ENCODE data around the gene AGBL3.

DNA sequence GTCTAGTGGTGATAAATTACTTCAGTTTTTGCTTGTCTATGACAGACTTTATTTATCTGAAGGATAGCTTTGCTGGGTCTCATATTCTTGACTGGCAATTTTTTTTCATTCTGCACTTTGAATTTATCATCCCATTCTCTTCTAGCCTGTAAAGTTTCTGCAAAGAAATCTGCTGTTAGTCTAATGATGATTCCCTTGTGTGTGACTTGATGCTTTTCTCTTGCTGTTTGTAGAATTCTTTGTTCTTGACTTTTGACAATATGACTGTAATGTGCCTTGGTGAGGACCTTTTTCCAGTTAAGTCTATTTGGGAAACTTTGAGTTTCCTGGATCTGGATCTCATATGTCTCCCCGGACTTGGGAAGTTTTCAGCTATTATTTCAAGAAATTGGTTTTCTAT is 102.3 kb downstream of the AGBL3 start:
- TF ChIP-seq, protein P1, sequence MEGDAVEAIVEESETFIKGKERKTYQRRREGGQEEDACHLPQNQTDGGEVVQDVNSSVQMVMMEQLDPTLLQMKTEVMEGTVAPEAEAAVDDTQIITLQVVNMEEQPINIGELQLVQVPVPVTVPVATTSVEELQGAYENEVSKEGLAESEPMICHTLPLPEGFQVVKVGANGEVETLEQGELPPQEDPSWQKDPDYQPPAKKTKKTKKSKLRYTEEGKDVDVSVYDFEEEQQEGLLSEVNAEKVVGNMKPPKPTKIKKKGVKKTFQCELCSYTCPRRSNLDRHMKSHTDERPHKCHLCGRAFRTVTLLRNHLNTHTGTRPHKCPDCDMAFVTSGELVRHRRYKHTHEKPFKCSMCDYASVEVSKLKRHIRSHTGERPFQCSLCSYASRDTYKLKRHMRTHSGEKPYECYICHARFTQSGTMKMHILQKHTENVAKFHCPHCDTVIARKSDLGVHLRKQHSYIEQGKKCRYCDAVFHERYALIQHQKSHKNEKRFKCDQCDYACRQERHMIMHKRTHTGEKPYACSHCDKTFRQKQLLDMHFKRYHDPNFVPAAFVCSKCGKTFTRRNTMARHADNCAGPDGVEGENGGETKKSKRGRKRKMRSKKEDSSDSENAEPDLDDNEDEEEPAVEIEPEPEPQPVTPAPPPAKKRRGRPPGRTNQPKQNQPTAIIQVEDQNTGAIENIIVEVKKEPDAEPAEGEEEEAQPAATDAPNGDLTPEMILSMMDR (IDR thresholded peaks at IDR 0.05; ENCODE audit: control extremely low read depth in 1 of 3, insufficient read depth in 1 of 3, low read depth in 1 of 3, low read length in 3 of 3): no peak
- TF ChIP-seq ZNF274 (IDR thresholded peaks at IDR 0.05; ENCODE audit: borderline replicate concordance, extremely low read depth, low read length) (no peak), GABPA (IDR thresholded peaks at IDR 0.05; ENCODE audit: borderline replicate concordance, insufficient read depth, low read length) (no peak), TAF7 (optimal IDR thresholded peaks at IDR 0.05; ENCODE audit: borderline replicate concordance, low read depth, low read length) (no peak), RAD21 (IDR thresholded peaks at IDR 0.05 in 1 of 2, conservative IDR thresholded peaks at IDR 0.05 in 1 of 2; ENCODE audit: low read depth in 2 of 2, low read length in 2 of 2) (no peak), SIN3A (conservative IDR thresholded peaks at IDR 0.05 in 1 of 2, IDR thresholded peaks at IDR 0.05 in 1 of 2; ENCODE audit: low read depth in 1 of 2, low read length in 2 of 2) (no peak)
- TF ChIP-seq, protein P2, sequence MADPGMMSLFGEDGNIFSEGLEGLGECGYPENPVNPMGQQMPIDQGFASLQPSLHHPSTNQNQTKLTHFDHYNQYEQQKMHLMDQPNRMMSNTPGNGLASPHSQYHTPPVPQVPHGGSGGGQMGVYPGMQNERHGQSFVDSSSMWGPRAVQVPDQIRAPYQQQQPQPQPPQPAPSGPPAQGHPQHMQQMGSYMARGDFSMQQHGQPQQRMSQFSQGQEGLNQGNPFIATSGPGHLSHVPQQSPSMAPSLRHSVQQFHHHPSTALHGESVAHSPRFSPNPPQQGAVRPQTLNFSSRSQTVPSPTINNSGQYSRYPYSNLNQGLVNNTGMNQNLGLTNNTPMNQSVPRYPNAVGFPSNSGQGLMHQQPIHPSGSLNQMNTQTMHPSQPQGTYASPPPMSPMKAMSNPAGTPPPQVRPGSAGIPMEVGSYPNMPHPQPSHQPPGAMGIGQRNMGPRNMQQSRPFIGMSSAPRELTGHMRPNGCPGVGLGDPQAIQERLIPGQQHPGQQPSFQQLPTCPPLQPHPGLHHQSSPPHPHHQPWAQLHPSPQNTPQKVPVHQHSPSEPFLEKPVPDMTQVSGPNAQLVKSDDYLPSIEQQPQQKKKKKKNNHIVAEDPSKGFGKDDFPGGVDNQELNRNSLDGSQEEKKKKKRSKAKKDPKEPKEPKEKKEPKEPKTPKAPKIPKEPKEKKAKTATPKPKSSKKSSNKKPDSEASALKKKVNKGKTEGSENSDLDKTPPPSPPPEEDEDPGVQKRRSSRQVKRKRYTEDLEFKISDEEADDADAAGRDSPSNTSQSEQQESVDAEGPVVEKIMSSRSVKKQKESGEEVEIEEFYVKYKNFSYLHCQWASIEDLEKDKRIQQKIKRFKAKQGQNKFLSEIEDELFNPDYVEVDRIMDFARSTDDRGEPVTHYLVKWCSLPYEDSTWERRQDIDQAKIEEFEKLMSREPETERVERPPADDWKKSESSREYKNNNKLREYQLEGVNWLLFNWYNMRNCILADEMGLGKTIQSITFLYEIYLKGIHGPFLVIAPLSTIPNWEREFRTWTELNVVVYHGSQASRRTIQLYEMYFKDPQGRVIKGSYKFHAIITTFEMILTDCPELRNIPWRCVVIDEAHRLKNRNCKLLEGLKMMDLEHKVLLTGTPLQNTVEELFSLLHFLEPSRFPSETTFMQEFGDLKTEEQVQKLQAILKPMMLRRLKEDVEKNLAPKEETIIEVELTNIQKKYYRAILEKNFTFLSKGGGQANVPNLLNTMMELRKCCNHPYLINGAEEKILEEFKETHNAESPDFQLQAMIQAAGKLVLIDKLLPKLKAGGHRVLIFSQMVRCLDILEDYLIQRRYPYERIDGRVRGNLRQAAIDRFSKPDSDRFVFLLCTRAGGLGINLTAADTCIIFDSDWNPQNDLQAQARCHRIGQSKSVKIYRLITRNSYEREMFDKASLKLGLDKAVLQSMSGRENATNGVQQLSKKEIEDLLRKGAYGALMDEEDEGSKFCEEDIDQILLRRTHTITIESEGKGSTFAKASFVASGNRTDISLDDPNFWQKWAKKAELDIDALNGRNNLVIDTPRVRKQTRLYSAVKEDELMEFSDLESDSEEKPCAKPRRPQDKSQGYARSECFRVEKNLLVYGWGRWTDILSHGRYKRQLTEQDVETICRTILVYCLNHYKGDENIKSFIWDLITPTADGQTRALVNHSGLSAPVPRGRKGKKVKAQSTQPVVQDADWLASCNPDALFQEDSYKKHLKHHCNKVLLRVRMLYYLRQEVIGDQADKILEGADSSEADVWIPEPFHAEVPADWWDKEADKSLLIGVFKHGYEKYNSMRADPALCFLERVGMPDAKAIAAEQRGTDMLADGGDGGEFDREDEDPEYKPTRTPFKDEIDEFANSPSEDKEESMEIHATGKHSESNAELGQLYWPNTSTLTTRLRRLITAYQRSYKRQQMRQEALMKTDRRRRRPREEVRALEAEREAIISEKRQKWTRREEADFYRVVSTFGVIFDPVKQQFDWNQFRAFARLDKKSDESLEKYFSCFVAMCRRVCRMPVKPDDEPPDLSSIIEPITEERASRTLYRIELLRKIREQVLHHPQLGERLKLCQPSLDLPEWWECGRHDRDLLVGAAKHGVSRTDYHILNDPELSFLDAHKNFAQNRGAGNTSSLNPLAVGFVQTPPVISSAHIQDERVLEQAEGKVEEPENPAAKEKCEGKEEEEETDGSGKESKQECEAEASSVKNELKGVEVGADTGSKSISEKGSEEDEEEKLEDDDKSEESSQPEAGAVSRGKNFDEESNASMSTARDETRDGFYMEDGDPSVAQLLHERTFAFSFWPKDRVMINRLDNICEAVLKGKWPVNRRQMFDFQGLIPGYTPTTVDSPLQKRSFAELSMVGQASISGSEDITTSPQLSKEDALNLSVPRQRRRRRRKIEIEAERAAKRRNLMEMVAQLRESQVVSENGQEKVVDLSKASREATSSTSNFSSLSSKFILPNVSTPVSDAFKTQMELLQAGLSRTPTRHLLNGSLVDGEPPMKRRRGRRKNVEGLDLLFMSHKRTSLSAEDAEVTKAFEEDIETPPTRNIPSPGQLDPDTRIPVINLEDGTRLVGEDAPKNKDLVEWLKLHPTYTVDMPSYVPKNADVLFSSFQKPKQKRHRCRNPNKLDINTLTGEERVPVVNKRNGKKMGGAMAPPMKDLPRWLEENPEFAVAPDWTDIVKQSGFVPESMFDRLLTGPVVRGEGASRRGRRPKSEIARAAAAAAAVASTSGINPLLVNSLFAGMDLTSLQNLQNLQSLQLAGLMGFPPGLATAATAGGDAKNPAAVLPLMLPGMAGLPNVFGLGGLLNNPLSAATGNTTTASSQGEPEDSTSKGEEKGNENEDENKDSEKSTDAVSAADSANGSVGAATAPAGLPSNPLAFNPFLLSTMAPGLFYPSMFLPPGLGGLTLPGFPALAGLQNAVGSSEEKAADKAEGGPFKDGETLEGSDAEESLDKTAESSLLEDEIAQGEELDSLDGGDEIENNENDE (IDR thresholded peaks at IDR 0.05; ENCODE audit: insufficient replicate concordance, low read length): no peak
- TF ChIP-seq, protein P3, sequence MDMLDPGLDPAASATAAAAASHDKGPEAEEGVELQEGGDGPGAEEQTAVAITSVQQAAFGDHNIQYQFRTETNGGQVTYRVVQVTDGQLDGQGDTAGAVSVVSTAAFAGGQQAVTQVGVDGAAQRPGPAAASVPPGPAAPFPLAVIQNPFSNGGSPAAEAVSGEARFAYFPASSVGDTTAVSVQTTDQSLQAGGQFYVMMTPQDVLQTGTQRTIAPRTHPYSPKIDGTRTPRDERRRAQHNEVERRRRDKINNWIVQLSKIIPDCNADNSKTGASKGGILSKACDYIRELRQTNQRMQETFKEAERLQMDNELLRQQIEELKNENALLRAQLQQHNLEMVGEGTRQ (IDR thresholded peaks at IDR 0.05; ENCODE audit: low read length): no peak

Data from H1 (cell line).